ENCODE results near the gene TMEM150C. TPM values are rescaled to one million over a fixed set of nuclear protein-coding genes. Genes with fewer than 3 reads are reported as not detected.

Gene TMEM150C
- total and polyA plus RNA-seq, 2 donors (not counting 1 experiment from before 2014, with no cell fraction given), result 0.24 to 1.2 TPM

- Histone ChIP-seq H3K4me3 (replicated peaks in 1 of 4; ENCODE audit: control extremely low read depth in 1 of 4, insufficient read depth in 1 of 4, low read depth in 3 of 4, low read length in 4 of 4) (no peak overlapping the region), H3K27me3 (ENCODE audit: control insufficient read depth, insufficient read depth, low read length) (no peaks in the 10 kb centered on the region), H3K9me3 (ENCODE audit: control insufficient read depth, insufficient read depth, low read depth, low read length) (no peaks in the 10 kb centered on the region), H3K79me2 (ENCODE audit: control insufficient read depth, insufficient read depth, low read length) (no peaks in the 10 kb centered on the region), H3K4me2 (ENCODE audit: extremely low read depth, insufficient read depth, low read length) (no peak overlapping the region), H4K20me1 (ENCODE audit: control insufficient read depth, extremely low read depth, insufficient read depth, low read length) (no peaks in the 10 kb centered on the region), H3K9ac (ENCODE audit: insufficient read depth, low read length) (no peak overlapping the region), H2AFZ (ENCODE audit: low read length) (no peak overlapping the region), H3K36me3 (ENCODE audit: control insufficient read depth, insufficient read depth, low read length) (no peaks in the 10 kb centered on the region), H3K4me1 (ENCODE audit: control insufficient read depth, extremely low read depth, insufficient read depth, low read length) (no peaks in the 10 kb centered on the region), H3K27ac (ENCODE audit: insufficient read depth, low read length) (no peak overlapping the region)
- no peak for DNase-seq (ENCODE audit: low read depth in 2 of 2)
- TF ChIP-seq, protein P1, sequence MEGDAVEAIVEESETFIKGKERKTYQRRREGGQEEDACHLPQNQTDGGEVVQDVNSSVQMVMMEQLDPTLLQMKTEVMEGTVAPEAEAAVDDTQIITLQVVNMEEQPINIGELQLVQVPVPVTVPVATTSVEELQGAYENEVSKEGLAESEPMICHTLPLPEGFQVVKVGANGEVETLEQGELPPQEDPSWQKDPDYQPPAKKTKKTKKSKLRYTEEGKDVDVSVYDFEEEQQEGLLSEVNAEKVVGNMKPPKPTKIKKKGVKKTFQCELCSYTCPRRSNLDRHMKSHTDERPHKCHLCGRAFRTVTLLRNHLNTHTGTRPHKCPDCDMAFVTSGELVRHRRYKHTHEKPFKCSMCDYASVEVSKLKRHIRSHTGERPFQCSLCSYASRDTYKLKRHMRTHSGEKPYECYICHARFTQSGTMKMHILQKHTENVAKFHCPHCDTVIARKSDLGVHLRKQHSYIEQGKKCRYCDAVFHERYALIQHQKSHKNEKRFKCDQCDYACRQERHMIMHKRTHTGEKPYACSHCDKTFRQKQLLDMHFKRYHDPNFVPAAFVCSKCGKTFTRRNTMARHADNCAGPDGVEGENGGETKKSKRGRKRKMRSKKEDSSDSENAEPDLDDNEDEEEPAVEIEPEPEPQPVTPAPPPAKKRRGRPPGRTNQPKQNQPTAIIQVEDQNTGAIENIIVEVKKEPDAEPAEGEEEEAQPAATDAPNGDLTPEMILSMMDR (conservative IDR thresholded peaks at IDR 0.05 in 1 of 2, IDR thresholded peaks at IDR 0.05 in 1 of 2; ENCODE audit: low read depth in 1 of 2, low read length in 2 of 2), result no peak
- no peak for TF ChIP-seq EZH2 (IDR thresholded peaks at IDR 0.05; ENCODE audit: low read length, missing control alignments)
Observed at GRCh38 chr4:82484996-82485783, 76.6 kb downstream of the TMEM150C start.

- no peaks in the 10 kb centered on the region for H3K79me2 ChIP-seq (ENCODE audit: control insufficient read depth, insufficient read depth, low read length)
- no peaks in the 10 kb centered on the region for H3K27me3 ChIP-seq (ENCODE audit: control insufficient read depth, insufficient read depth, low read length)
- H3K36me3 ChIP-seq (ENCODE audit: control insufficient read depth, insufficient read depth, low read length), result no peaks in the 10 kb centered on the region
- no peak overlapping the region for H2AFZ ChIP-seq (ENCODE audit: low read length)
- no peak overlapping the region for H3K27ac ChIP-seq (ENCODE audit: insufficient read depth, low read length)
- no peak overlapping the region for H3K4me3 ChIP-seq (replicated peaks in 1 of 4; ENCODE audit: control extremely low read depth in 1 of 4, insufficient read depth in 1 of 4, low read depth in 3 of 4, low read length in 4 of 4)
- no peak overlapping the region for H3K4me2 ChIP-seq (ENCODE audit: extremely low read depth, insufficient read depth, low read length)
- no peaks in the 10 kb centered on the region for H3K4me1 ChIP-seq (ENCODE audit: control insufficient read depth, extremely low read depth, insufficient read depth, low read length)
- no peaks in the 10 kb centered on the region for H4K20me1 ChIP-seq (ENCODE audit: control insufficient read depth, extremely low read depth, insufficient read depth, low read length)
- TF ChIP-seq, protein P1 (conservative IDR thresholded peaks at IDR 0.05 in 1 of 2, IDR thresholded peaks at IDR 0.05 in 1 of 2; ENCODE audit: low read depth in 1 of 2, low read length in 2 of 2), result no peak
- TF ChIP-seq EZH2 (IDR thresholded peaks at IDR 0.05; ENCODE audit: low read length, missing control alignments), result no peak
- no peaks in the 10 kb centered on the region for H3K9me3 ChIP-seq (ENCODE audit: control insufficient read depth, insufficient read depth, low read depth, low read length)
- no peak overlapping the region for H3K9ac ChIP-seq (ENCODE audit: insufficient read depth, low read length)
- DNase-seq (ENCODE audit: low read depth in 2 of 2), result no peak
Observed at GRCh38 chr4:82482387-82482786, 79.4 kb downstream of the TMEM150C start.

DNA sequence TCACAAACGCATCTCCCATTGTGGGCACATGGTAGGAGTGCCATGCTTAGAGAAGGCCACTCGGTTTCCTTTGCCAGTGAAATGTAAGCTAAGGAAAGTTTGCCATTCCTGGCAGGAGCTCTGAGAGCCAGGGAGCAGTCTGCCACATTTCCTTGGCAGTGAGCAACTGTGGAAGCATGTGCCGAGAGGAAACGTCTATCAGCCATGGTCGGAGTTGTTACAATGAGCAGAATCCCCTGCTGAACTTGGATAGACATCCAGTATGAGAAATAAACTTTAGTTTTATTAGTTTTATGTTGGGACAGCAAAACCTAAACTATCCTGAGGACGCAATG is 80.3 kb downstream of the TMEM150C start:
- Histone ChIP-seq H3K27me3 (ENCODE audit: control insufficient read depth, insufficient read depth, low read length) (no peaks in the 10 kb centered on the region), H2AFZ (ENCODE audit: low read length) (no peak overlapping the region), H3K27ac (ENCODE audit: insufficient read depth, low read length) (no peak overlapping the region), H3K4me2 (ENCODE audit: extremely low read depth, insufficient read depth, low read length) (no peak overlapping the region), H3K36me3 (ENCODE audit: control insufficient read depth, insufficient read depth, low read length) (no peaks in the 10 kb centered on the region), H3K4me1 (ENCODE audit: control insufficient read depth, extremely low read depth, insufficient read depth, low read length) (no peaks in the 10 kb centered on the region), H3K9ac (ENCODE audit: insufficient read depth, low read length) (no peak overlapping the region), H3K79me2 (ENCODE audit: control insufficient read depth, insufficient read depth, low read length) (no peaks in the 10 kb centered on the region), H3K4me3 (replicated peaks in 1 of 4; ENCODE audit: control extremely low read depth in 1 of 4, insufficient read depth in 1 of 4, low read depth in 3 of 4, low read length in 4 of 4) (no peak overlapping the region), H3K9me3 (ENCODE audit: control insufficient read depth, insufficient read depth, low read depth, low read length) (no peaks in the 10 kb centered on the region), H4K20me1 (ENCODE audit: control insufficient read depth, extremely low read depth, insufficient read depth, low read length) (no peaks in the 10 kb centered on the region)
- no peak for DNase-seq (ENCODE audit: low read depth in 2 of 2)
- no peak for TF ChIP-seq EZH2 (IDR thresholded peaks at IDR 0.05; ENCODE audit: low read length, missing control alignments)
- TF ChIP-seq, protein P1 (conservative IDR thresholded peaks at IDR 0.05 in 1 of 2, IDR thresholded peaks at IDR 0.05 in 1 of 2; ENCODE audit: low read depth in 1 of 2, low read length in 2 of 2), result no peak
